ENCODE measurements around the gene CBFA2T3.

GRCh38 chr16:88868974-88869672, 107.9 kb downstream of the CBFA2T3 start:
- TF ChIP-seq, protein P1, sequence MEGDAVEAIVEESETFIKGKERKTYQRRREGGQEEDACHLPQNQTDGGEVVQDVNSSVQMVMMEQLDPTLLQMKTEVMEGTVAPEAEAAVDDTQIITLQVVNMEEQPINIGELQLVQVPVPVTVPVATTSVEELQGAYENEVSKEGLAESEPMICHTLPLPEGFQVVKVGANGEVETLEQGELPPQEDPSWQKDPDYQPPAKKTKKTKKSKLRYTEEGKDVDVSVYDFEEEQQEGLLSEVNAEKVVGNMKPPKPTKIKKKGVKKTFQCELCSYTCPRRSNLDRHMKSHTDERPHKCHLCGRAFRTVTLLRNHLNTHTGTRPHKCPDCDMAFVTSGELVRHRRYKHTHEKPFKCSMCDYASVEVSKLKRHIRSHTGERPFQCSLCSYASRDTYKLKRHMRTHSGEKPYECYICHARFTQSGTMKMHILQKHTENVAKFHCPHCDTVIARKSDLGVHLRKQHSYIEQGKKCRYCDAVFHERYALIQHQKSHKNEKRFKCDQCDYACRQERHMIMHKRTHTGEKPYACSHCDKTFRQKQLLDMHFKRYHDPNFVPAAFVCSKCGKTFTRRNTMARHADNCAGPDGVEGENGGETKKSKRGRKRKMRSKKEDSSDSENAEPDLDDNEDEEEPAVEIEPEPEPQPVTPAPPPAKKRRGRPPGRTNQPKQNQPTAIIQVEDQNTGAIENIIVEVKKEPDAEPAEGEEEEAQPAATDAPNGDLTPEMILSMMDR (IDR thresholded peaks at IDR 0.05): no peak
- TF ChIP-seq POLR2A (IDR thresholded peaks at IDR 0.05): no peak
- TF ChIP-seq POLR2AphosphoS5 (IDR thresholded peaks at IDR 0.05): no peak
